Suppressor macrophage treated with lipopolysaccharide for 4 hours (primary cell): ENCODE measurements around the gene OGG1.
"Not testable (repeated sequence)": the region's sequence is repeated elsewhere in the genome, so short reads cannot be mapped to it uniquely, and the experiment has no call there.

Experiments used
- DNase-seq: peaks from one replicate; pipeline ENCODE4 v3.0.0-alpha.2; 2020

The OGG1 gene

DNA sequence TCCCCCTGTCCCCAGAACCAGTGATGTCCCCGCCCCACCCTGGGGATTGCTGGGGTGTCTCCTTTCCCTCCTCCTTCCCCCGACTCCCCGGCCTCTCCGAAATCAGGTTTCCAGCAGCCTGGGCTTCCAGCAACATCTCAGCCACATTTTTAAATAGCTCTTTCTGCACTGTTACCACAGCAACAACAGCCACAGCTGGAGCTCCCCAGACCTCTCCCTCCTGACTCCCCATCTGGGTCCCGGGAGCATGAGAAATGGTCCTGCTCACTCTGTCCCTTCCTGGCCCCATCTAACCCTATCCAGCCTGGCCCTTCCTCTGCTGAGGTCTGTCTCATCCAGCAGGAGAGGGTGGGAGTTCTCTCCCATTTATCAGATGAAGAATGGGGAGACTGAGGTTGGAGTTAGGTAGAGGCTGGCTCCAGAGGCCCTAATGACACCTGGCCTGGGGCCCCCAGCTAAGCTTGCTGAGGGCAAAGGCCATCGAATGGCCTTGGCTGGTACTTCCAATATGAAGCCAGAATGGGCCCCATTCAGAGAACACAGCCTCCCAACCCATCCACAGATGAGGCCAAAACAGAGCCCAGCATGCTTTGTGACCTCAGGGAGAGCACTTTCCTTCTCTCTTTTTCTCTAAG is 18.5 kb downstream of the OGG1 start:
- DNase-seq = no peak

DNA sequence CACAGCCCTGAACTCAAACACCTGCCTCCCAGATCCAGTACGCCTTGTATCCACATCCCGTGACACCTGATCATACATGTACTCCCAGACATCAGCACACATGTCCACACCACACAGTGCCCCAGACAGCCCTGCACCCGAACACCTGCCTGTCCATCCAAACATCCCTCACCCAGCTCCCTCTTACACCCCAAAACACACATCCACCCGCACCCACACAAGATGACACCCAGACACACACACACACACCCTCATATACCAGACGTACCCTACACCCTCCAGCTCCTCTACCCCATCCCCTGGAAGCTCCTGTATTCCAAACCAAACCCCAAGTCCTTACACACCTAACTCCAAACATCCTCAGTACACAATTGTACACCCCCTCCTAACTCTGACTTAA is 19.3 kb downstream of the OGG1 start:
- no peak for DNase-seq

DNA sequence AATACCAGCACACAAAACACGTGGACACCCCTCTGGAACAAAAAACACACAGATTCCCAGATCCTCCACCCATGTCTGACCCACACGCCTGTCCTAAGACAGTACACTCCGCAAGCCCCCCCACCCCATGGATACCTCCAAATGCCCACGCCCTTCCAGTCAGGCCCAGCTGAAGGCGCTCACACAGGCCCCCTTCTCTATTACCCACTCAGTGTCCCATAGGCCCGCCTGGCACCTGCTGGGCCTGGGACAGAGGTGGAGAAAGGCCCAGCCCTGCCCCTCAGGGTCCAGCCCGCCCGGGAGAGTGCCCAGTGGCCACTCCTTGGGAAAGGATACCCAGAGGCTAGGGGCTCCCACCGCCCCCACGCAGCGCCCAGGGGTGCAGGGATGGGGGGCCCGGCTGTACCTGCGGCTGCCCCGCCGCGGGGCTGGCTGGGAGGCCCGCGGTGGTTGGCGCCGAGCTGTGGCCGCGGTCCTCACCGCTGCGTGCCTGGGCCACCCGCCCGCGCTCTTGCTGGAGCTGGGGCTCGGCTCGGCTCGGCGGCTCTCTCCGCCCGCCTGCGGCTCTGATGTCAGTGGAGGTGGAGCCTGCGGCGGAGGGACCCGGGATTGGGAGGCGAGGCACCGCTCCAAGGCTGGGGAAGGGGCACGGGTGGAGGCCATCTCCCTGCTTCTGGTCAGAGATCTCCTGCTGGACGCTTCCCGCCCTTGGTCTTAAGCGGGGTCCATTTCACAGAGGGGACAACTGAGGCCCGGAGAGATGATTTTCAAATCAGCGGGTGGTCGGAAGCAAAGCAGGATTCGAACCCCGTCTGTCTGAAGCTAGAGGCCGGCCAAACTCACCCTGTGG is 19.9 kb downstream of the OGG1 start, which contains the start of gene CAMK1:
Gene CAMK1 (minus strand): TSS at position 522 of the 850 bp plus-strand sequence. CDS start 2,198 bp downstream, outside the sequence.
- DNase-seq = peak; percentile 83

- DNase-seq = no peak
Measured at GRCh38 chr3:9770276-9770812, 20.6 kb downstream of the OGG1 start.

DNA sequence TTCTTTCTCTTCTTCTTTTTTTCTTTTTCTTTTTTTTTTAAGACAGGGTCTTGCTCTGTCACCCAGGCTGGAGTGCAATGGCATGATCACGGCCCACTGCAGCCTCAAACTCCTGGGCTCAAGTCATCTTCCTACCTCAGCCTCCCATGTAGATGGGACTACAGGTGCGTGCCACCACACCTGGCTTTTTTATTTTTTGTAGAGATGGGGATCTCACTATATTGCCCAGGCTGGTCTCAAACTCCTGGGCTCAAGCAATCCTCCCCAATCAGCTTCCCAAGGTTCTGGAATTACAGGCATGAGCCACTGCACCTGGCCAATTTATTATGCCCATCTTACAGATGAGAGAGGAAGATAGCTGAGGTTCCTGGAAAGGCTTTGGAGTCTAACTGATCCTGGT is 21.3 kb downstream of the OGG1 start:
- DNase-seq = not testable (repeated sequence)

GRCh38 chr3:9776896-9777693 is 27.3 kb downstream of the OGG1 start:
- DNase-seq = no peak

GRCh38 chr3:9777694-9778021 is 27.9 kb downstream of the OGG1 start:
- no peak for DNase-seq

- DNase-seq = peak; percentile 77
Measured at GRCh38 chr3:9778143-9779074, 28.7 kb downstream of the OGG1 start.

DNA sequence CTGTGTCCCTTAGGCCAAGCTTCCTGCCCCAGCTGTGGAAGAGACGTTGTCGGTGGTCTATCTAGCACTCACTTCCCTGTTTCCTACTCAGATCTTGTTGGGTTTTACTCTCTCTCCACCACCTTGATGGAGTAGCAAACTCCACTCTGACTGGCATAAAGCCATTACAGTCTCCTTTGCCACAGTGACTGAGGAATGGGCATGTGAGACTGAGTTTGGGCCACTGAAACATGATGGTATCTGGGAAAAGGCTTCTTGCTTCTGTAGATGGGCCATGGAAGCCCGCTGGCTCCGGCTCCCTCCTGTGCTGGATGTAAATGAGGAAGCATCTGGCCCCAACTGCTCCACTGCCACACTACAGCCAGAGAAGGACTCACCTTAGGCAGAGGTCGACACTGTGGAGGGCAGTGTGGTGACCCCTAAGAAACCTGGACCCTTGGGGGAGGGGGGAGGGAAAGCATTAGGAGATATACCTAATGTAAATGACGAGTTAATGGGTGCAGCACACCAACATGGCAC is 29.4 kb downstream of the OGG1 start:
- DNase-seq = no peak

- peak; percentile 36 for DNase-seq
Measured at GRCh38 chr3:9779721-9780457, 30.1 kb downstream of the OGG1 start.

GRCh38 chr3:9780458-9780812 is 30.7 kb downstream of the OGG1 start:
- no peak for DNase-seq

GRCh38 chr3:9780910-9781309 is 31.2 kb downstream of the OGG1 start:
- DNase-seq = no peak

DNA sequence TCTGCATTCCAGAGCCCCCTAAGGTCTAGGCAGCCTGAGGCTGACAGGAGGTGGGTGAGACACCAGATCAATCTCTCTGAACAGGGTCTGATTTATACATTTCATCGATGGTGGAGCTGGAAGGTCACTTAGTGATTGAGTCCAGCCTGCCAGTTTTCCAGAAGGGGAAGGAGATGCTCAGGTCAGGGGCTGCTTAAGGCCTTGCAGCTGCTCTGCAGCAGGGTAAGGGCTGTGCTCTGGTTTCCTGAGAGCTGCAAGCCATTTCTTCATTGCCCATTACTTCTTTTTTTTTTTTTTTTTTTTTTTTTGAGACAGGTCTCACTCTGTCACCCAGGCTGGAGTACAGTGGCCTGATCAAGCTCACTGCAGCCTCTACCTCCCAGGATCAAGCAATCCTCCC is 31.8 kb downstream of the OGG1 start:
- DNase-seq = no peak

- DNase-seq = no peak
Measured at GRCh38 chr3:9781978-9782603, 32.3 kb downstream of the OGG1 start.

GRCh38 chr3:9782770-9783169 is 33.0 kb downstream of the OGG1 start:
- DNase-seq = no peak

DNA sequence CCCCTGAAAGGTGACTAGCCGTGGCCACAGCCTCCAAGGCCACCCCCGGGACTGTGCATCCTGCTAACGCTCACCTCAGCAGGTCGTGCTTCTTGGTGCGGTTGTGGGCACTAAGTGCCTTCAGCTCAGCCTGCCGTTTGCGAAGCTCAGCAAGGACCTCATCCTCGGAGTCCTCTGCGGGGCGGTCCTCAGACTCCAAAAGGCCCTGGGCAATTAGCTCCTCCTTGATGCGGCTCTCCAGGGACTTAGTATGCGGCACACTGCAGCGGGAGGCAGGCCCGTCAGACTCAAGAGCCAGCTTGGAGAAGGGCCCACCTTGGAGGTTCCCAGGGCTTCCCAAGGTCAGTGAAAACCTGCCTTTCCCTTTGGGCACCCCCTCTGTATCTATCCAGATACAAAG is 34.2 kb downstream of the OGG1 start:
- DNase-seq = no peak

GRCh38 chr3:9784965-9785364 is 35.2 kb downstream of the OGG1 start:
- no peak for DNase-seq

DNA sequence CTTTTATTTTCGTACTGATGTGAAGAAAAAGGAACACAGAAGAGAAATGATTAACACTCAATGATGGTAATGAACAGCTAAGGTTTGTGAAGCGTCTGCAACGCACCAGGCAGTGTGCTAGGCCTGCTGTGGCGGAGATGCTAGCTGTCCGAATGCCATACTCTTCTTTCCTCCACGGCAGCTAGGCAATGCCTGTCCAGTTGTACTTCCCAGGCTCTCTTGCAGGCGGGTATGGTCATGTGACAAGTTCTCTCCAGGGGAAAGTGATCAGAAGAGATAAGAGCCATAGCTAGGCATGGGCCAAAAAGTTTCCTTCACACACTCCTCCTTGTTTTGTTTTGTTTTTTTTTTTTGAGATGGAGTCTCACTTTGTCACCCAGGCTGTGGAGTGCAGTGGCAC is 35.9 kb downstream of the OGG1 start:
- DNase-seq = no peak

DNA sequence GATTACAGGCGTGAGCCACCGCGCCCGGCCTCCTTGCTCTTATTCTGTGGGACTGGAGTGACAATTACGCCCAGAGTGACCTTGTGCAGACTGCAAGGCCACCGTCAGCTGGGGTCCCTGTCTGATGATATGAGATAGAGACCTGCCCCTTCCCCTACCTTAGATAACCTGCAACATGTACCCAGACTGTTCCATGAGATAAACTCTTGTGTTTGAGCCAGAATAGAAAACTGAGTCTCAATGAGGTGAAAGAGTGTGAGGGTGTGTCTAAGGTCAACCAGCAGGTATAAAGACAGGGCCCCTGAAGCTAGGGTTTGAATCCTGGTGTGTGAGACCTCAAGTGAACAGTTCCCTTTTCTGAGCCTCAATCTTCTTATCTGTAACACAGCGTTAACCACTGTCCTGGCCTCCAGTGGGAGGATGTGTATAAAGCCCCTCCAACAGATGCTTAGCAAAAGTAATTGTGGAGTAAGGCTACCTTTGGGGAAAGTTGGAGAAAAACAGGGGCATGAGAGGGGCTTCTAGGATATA is 36.5 kb downstream of the OGG1 start:
- DNase-seq = no peak

DNA sequence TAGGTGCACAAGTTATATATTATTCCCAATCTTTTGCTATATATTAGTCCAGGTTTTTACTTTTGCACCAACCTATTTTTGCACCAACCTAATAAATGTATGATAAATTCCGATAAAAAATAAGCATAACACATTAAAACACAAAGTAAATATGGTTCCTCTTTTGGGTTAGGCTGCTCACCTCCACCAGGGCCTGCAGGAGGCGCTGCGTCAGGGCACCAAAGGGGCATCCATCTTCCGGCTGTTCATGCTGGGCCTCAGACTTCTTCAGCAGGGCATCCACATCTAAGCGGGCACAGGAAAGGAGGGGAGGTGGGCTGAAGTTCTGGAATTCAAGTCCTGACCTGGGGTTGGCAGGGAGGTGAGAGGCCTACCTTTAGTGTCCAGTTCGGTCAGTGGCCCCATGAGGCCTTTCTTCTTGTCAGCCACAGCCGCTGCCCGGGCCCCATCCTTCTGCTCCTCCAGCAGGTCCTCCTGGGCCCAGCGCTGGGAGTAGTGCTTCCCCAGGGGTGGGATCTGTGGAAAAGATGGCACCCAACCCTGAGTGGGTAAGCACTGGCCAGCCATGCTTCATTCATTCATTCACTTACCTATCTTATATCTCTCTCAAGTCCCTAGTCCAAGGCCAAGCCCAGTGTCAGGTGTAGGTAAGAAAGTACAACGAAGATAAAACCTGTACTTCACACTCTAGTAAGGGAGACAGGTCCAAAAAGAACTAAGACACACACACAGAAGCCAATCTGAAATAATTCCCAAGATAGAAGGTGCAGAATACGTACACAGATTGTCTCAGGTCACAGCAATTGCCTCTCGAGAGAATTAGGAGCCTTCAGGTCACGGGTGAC is 37.3 kb downstream of the OGG1 start:
- no peak for DNase-seq
